Activated CD4-positive, alpha-beta T cell treated with anti-CD3 and anti-CD28 coated beads for 36 hours (primary cell): Measurements from ENCODE around the gene ALOX15B. TPM values are rescaled to one million over a fixed set of nuclear protein-coding genes. Genes with fewer than 3 reads are reported as not detected.

Experiments used
- microRNA-seq: library from miRNA; unstranded; fragments of <30 nt; microRNA quantifications from one replicate; pipeline ENCODE4 v1.2.0, GENCODE V29; 2021; ENCODE audit warnings: borderline replicate concordance
- total RNA-seq, 2 experiments: library from RNA; stranded (reverse); gene quantifications; one replicate each; pipeline ENCODE4 v1.2.3, GENCODE V29; 2021

ALOX15B gene
- total RNA-seq, 2 experiments from 2014 or later: 0.09 to 0.18 TPM

Small RNA genes within 50 kb of the gene (microRNA-seq; reads per million reads assigned to microRNA genes)
- not detected for gene MIR4314

Other genes starting within 250 kb of the ALOX15B start
- gene KDM6B, start 204.8 kb upstream of the ALOX15B start, total RNA-seq: 10 to 100 TPM; 37.3 to 46.2 TPM
- 1 to 10 TPM; 3.5 to 5.6 TPM for gene TMEM88, start 184.0 kb upstream of the ALOX15B start, total RNA-seq
- gene NAA38, start 181.5 kb upstream of the ALOX15B start, total RNA-seq: 10 to 100 TPM; 64.7 to 79.8 TPM
- gene CYB5D1, start 181.1 kb upstream of the ALOX15B start, total RNA-seq: 10 to 100 TPM; 12.5 to 12.6 TPM
- 100 to 1,000 TPM; 145 to 161 TPM for gene CHD3, start 150.3 kb upstream of the ALOX15B start, total RNA-seq
- gene RNF227, start 122.8 kb upstream of the ALOX15B start, total RNA-seq: 1 to 10 TPM; 3.8 to 5.6 TPM
- gene KCNAB3, start 109.2 kb upstream of the ALOX15B start, total RNA-seq: 1 to 10 TPM; 6.6 to 8.3 TPM
- 100 to 1,000 TPM; 166 to 169 TPM for gene TRAPPC1, start 107.1 kb upstream of the ALOX15B start, total RNA-seq
- gene CNTROB, start 106.9 kb upstream of the ALOX15B start, total RNA-seq: 10 to 100 TPM; 53.0 to 80.5 TPM
- not detected for gene GUCY2D, start 36.4 kb upstream of the ALOX15B start, total RNA-seq
- 1 to 10 TPM; 3.3 to 3.6 TPM for gene ALOX12B, start 48.7 kb downstream of the ALOX15B start, total RNA-seq
- gene ALOXE3, start 79.5 kb downstream of the ALOX15B start, total RNA-seq: under 1 TPM; 0.27 to 0.28 TPM
- gene HES7, start 85.0 kb downstream of the ALOX15B start, total RNA-seq: 1 to 10 TPM; 2.4 to 3.2 TPM
- 10 to 100 TPM; 46.5 to 55.9 TPM for gene PER1, start 113.3 kb downstream of the ALOX15B start, total RNA-seq
- 10 to 100 TPM; 26.7 to 27.8 TPM for gene VAMP2, start 123.9 kb downstream of the ALOX15B start, total RNA-seq
- 10 to 100 TPM; 24.0 to 34.4 TPM for gene TMEM107, start 137.3 kb downstream of the ALOX15B start, total RNA-seq
- 1 to 10 TPM; 3.9 to 4.5 TPM for gene BORCS6, start 151.1 kb downstream of the ALOX15B start, total RNA-seq
- gene AURKB, start 171.5 kb downstream of the ALOX15B start, total RNA-seq: 100 to 1,000 TPM; 173 to 226 TPM
- 10 to 100 TPM; 49.3 to 57.9 TPM for gene CTC1, start 209.0 kb downstream of the ALOX15B start, total RNA-seq
- gene PFAS, start 210.2 kb downstream of the ALOX15B start, total RNA-seq: 100 to 1,000 TPM; 113 to 141 TPM
- 10 to 100 TPM; 37.9 to 40.1 TPM for gene RANGRF, start 249.6 kb downstream of the ALOX15B start, total RNA-seq